ENCODE data around the gene HLA-G.
"Not testable (repeated sequence)": the region's sequence is repeated elsewhere in the genome, so short reads cannot be mapped to it uniquely, and the experiment has no call there.

Gene HLA-G

DNA sequence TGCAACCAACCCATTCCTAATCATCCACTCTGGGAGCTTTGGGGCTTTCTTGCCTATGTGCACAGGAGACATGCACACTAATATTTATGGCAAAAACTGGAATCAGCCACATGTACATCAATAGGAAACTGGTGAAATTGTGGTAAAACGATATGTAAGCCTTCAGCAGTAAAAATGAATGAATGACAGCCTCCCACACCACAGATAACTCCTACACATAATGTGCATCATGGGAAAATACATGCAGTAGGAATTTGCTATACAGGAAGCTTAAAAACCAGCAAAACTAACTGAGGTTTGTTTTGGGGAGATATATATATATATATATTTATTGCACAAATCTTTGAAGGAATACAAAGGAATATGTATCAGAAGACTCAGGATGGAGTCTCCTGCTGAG lies 47.6 kb downstream of the HLA-G start:
- no peak for DNase-seq

DNA sequence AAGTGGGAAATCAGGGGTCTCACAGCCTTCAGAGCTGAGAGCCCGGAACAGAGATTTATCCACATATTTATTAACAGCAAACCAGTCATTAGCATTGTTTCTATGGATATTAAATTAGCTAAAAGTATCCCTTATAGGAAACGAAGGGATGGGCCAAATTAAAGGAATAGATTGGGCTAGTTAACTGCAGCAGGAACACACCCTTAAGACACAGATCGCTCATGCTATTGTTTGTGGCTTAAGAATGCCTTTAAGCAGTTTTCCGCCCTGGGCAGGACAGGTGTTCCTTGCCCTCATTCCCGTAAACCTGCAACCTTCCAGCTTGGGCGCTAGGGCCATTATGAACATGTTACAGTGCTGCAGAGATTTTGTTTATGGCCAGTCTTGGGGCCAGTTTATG lies 48.1 kb downstream of the HLA-G start:
- DNase-seq: not testable (repeated sequence)

Data from NCI-H2171 (cell line).